OCI-M1 (cell line): ENCODE data around the gene DNMT3B.
"Not testable (repeated sequence)": the region's sequence is repeated elsewhere in the genome, so short reads cannot be mapped to it uniquely, and the experiment has no call there.

Experiments
- DNase-seq: peaks from one replicate; lab custom pipeline; 2025; lab: John Stamatoyannopoulos, UW

DNMT3B gene

GRCh38 chr20:32763202-32764004 is 1.2 kb downstream of the DNMT3B start:
- peak; percentile 29 for DNase-seq

- DNase-seq, result no peak
Observed at GRCh38 chr20:32764005-32764960, 2.1 kb downstream of the DNMT3B start.

- DNase-seq, result not testable (repeated sequence)
Observed at GRCh38 chr20:32765230-32765875, 3.2 kb downstream of the DNMT3B start.

- DNase-seq, result no peak
Observed at GRCh38 chr20:32767418-32768198, 5.4 kb downstream of the DNMT3B start.

GRCh38 chr20:32772046-32772445 is 9.9 kb downstream of the DNMT3B start:
- DNase-seq, result no peak

- DNase-seq, result no peak
Observed at GRCh38 chr20:32773223-32773622, 11.0 kb downstream of the DNMT3B start.

- DNase-seq, result no peak
Observed at GRCh38 chr20:32773855-32774254, 11.7 kb downstream of the DNMT3B start.

- no peak for DNase-seq
Observed at GRCh38 chr20:32775336-32775991, 13.3 kb downstream of the DNMT3B start.

DNA sequence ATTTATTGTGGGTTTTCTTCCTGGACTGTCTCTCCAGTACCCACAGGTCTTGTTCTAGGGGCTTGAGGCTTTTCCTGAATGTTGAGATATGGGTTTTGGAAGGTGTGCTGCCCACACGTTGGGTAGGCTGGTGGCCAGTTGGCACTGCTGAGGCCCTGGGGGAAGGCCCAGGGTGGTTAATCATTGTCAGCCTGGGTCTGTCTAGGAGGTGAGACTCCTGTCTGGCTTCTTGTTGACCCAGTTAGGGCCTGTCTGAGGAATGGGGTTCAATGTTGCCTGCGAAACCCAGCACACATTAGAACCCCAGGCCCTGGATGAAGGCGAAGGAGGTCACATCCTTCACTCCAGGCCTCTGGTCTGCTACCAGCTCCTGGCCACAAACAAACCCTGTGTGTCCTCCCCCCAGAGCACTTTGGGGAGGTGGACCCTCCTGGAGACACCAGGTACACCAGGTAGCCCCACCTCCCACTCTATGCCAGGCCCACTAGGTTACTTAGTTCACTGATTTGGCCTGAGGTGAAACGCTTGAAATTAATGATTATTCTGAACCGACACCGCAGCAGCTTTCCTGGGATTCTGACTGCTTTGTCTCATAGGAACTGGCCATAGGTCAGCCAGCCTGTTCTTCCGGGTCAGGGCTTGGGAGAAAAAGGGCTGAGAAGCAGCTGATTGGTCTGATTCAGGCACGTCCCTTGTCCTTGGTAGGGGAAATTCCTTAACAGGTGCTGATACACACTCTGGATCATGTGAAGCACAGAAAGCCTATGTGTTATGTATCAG is 15.2 kb downstream of the DNMT3B start:
- no peak for DNase-seq

DNA sequence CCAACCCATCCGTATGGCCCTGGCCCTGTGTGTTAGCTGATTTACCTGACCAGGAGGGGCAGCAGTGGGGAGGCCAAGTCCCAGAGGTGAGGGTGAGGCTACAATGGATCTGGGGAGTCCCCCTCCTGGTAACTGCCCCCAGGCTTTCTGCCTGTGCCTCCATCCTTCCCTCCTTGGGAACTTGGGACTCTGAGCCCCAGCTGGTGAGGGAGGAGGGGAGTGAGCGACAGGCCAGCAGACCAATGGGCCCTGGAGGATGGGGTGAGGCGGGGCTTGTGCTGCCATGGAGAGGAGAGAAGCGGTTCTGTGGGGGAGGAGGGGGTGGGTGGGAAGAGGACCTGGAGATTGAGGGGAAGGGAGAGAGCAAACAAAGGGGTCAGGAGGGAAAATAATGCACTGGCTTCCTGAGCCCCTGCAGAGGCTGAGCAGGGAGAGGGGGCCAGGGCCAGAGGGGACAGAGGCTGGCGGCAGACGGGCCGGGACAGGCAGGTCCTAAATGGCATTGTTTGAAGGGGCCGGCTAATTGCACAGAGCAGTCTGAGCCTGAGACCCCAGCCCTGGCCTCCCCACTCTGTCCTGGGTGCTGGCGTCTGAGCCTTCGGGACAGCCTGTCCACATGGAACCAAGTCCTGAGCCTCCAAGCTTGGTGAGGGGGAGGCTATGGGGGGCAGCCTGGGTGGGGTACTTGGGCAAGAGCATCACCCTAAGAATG is 17.5 kb downstream of the DNMT3B start:
- DNase-seq, result no peak

DNA sequence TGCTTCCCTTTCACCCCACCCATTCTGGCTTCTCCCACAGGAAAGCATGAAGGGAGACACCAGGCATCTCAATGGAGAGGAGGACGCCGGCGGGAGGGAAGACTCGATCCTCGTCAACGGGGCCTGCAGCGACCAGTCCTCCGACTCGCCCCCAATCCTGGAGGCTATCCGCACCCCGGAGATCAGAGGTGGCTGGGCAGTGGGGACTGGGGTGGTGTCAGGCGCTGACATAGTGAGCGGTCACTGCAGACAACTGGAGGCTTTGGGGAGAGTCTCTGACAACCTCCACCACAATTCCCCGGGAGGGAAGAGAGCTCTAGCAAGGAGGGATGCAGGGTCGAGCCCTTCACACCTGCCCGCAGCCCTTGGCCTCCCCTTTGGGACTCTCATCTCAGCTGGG is 18.1 kb downstream of the DNMT3B start:
- no peak for DNase-seq

DNA sequence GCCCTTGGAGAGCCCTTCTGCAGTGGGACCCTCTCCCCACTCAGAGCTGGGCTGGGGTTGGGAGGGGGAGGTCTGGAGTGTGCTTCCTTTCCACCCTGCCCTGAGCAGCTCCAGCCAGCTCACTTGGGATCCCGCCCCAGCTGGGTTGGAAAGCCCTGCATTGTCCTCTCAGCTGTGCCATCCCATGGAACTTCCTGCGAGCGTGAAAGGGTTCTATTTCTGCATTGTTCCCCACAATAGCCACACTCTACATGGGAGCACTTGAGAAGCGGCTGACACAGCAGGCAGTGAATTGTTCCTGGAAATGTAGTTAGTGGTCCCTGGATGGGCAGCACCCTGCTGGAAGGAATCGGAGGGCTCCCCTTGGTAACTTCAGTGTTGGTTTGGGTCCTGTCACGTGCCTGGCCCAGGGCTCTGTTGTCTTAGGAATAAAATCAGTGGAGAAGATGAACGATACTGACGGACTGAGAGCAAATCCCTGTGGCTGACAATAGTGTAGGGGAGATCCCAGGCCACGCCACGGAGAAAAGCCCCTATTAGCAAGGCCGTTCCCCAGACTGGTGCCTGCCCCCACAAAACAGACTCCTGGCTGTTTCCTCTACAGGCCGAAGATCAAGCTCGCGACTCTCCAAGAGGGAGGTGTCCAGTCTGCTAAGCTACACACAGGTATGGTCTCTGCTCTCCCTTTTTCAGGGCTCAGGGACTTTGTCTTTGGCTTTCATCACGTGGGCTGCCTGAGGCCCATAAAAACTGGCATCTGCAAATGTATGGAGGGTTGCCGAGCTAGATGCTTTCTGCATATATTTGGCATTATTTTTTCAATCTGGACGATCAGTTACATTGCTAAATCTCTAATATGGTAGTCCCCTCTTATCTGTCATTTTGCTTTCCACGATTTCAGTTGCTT is 18.8 kb downstream of the DNMT3B start:
- no peak for DNase-seq

- no peak for DNase-seq
Observed at GRCh38 chr20:32784369-32785080, 22.3 kb downstream of the DNMT3B start.

DNA sequence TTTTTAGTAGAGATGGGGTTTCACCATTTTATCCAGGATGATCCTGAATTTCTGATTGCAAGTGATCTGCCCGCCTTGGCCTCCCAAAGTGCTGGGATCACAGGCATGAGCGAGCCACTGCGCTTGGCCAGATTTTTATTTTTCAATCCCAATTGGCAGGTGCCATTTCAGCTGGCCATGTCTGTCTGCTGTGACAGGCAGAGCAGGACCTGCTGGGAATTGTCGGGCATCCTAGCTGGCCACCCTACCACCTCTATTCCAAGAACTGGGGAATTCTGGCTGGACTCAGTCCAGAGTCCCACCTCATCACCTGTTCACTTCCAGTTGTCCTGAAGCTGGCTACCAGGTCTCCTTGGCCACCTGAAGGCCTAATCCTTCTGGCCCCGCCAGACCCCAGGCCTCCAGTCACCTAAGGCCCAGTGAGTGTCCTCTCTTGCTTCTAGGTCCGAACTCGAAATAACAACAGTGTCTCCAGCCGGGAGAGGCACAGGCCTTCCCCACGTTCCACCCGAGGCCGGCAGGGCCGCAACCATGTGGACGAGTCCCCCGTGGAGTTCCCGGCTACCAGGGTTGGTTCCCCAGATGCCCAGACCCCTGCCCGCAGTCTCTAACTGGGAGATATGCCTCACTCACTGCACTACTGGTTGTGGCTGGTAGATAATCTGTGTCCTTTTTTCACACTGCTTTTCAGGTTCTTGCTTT is 24.0 kb downstream of the DNMT3B start:
- no peak for DNase-seq

DNA sequence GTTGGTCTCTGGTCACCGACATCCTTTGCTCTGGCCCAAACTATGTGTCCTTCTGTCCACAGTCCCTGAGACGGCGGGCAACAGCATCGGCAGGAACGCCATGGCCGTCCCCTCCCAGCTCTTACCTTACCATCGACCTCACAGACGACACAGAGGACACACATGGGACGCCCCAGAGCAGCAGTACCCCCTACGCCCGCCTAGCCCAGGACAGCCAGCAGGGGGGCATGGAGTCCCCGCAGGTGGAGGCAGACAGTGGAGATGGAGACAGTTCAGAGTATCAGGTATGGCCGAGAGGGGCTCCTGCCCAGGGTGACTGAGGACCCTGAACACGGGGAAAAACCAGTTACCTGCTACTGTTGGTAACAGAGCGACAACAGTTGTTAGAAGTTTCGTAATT is 25.0 kb downstream of the DNMT3B start:
- no peak for DNase-seq

GRCh38 chr20:32789896-32790750 is 27.9 kb downstream of the DNMT3B start:
- DNase-seq, result peak; percentile 80

- DNase-seq, result no peak
Observed at GRCh38 chr20:32790751-32791057, 28.5 kb downstream of the DNMT3B start.
